ENCODE measurements around the gene EFNA5.

Gene EFNA5

GRCh38 chr5:107512029-107512428 lies 158.7 kb downstream of the EFNA5 start:
- TF ChIP-seq CTCF (IDR thresholded peaks at IDR 0.05; ENCODE audit: insufficient read depth, low read length, poor library complexity, severe bottlenecking): no peak
- Histone ChIP-seq H3K4me3 (replicated peaks; ENCODE audit: low read depth, low read length) (no peak overlapping the region), H3K27me3 (replicated peaks; ENCODE audit: control insufficient read depth, insufficient read depth, low read length) (no peaks in the 10 kb centered on the region), H3K36me3 (ENCODE audit: control insufficient read depth, insufficient read depth, low read length) (no peaks in the 10 kb centered on the region)
- DNase-seq (ENCODE audit: extremely low read depth, insufficient read length): no peak

- DNase-seq (ENCODE audit: extremely low read depth, insufficient read length): no peak
- no peaks in the 10 kb centered on the region for H3K36me3 ChIP-seq (ENCODE audit: control insufficient read depth, insufficient read depth, low read length)
- H3K4me3 ChIP-seq (replicated peaks; ENCODE audit: low read depth, low read length): no peak overlapping the region
- no peak for TF ChIP-seq CTCF (IDR thresholded peaks at IDR 0.05; ENCODE audit: insufficient read depth, low read length, poor library complexity, severe bottlenecking)
- no peaks in the 10 kb centered on the region for H3K27me3 ChIP-seq (replicated peaks; ENCODE audit: control insufficient read depth, insufficient read depth, low read length)
Measured at GRCh38 chr5:107510125-107510524, 160.6 kb downstream of the EFNA5 start.

- Histone ChIP-seq H3K27me3 (replicated peaks; ENCODE audit: control insufficient read depth, insufficient read depth, low read length) (no peaks in the 10 kb centered on the region), H3K36me3 (ENCODE audit: control insufficient read depth, insufficient read depth, low read length) (no peaks in the 10 kb centered on the region), H3K4me3 (replicated peaks; ENCODE audit: low read depth, low read length) (no peak overlapping the region)
- no peak for DNase-seq (ENCODE audit: extremely low read depth, insufficient read length)
- TF ChIP-seq CTCF (IDR thresholded peaks at IDR 0.05; ENCODE audit: insufficient read depth, low read length, poor library complexity, severe bottlenecking): no peak
Measured at GRCh38 chr5:107508097-107508496, 162.6 kb downstream of the EFNA5 start.

- no peak for TF ChIP-seq CTCF (IDR thresholded peaks at IDR 0.05; ENCODE audit: insufficient read depth, low read length, poor library complexity, severe bottlenecking)
- no peaks in the 10 kb centered on the region for H3K27me3 ChIP-seq (replicated peaks; ENCODE audit: control insufficient read depth, insufficient read depth, low read length)
- H3K4me3 ChIP-seq (replicated peaks; ENCODE audit: low read depth, low read length): no peak overlapping the region
- no peaks in the 10 kb centered on the region for H3K36me3 ChIP-seq (ENCODE audit: control insufficient read depth, insufficient read depth, low read length)
- DNase-seq (ENCODE audit: extremely low read depth, insufficient read length): no peak
Measured at GRCh38 chr5:107505763-107506534, 164.8 kb downstream of the EFNA5 start.

GRCh38 chr5:107504424-107504823 lies 166.3 kb downstream of the EFNA5 start:
- Histone ChIP-seq H3K27me3 (replicated peaks; ENCODE audit: control insufficient read depth, insufficient read depth, low read length) (no peaks in the 10 kb centered on the region), H3K36me3 (ENCODE audit: control insufficient read depth, insufficient read depth, low read length) (no peaks in the 10 kb centered on the region), H3K4me3 (replicated peaks; ENCODE audit: low read depth, low read length) (no peak overlapping the region)
- no peak for TF ChIP-seq CTCF (IDR thresholded peaks at IDR 0.05; ENCODE audit: insufficient read depth, low read length, poor library complexity, severe bottlenecking)
- DNase-seq (ENCODE audit: extremely low read depth, insufficient read length): no peak

GRCh38 chr5:107502676-107503060 lies 168.1 kb downstream of the EFNA5 start:
- Histone ChIP-seq H3K27me3 (replicated peaks; ENCODE audit: control insufficient read depth, insufficient read depth, low read length) (no peaks in the 10 kb centered on the region), H3K36me3 (ENCODE audit: control insufficient read depth, insufficient read depth, low read length) (no peaks in the 10 kb centered on the region), H3K4me3 (replicated peaks; ENCODE audit: low read depth, low read length) (no peak overlapping the region)
- TF ChIP-seq CTCF (IDR thresholded peaks at IDR 0.05; ENCODE audit: insufficient read depth, low read length, poor library complexity, severe bottlenecking): no peak
- no peak for DNase-seq (ENCODE audit: extremely low read depth, insufficient read length)

Measured in GM06990 (cell line).